WTC11 (cell line): ENCODE measurements around the gene SLC25A10. TPM values are rescaled to one million over a fixed set of nuclear protein-coding genes. Genes with fewer than 3 reads are reported as not detected.

Source experiments
- ATAC-seq: fragments of 200-7000 bp; cut with Tn5 transposase; 2 replicates; pipeline ENCODE4 v1.10.0; 2021; ENCODE audit warnings: mild to moderate bottlenecking, moderate library complexity
- CTCF ChIA-PET: fragments of 300-600 bp; sonication (Branson Sonifier 250); formaldehyde crosslinking; loops from one replicate; lab custom pipeline; 2021; ENCODE audit warnings: antibody characterized with exemption; lab: Charles Lee
- POLR2A ChIA-PET: fragments of 350-600 bp; sonication (Branson Sonifier 250); formaldehyde crosslinking; loops from one replicate; lab custom pipeline; 2021; ENCODE audit warnings: antibody characterized with exemption; lab: Charles Lee
- DNase-seq: peaks from one replicate; pipeline ENCODE4 v3.0.0; 2021; ENCODE audit warnings: low spot score
- H3K27ac Mint-ChIP-seq: 2 replicates; pipeline ENCODE4 v1.8.0; 2021; ENCODE audit warnings: mixed read lengths
- H3K27me3 Mint-ChIP-seq: 2 replicates; pipeline ENCODE4 v1.8.0; 2021; ENCODE audit warnings: low read depth, mild to moderate bottlenecking, moderate library complexity, mixed read lengths
- H3K36me3 Mint-ChIP-seq: 2 replicates; pipeline ENCODE4 v1.8.0; 2021; ENCODE audit warnings: mixed read lengths
- H3K4me1 Mint-ChIP-seq: 2 replicates; pipeline ENCODE4 v1.8.0; 2022; ENCODE audit warnings: mixed read lengths
- H3K4me3 Mint-ChIP-seq: 2 replicates; pipeline ENCODE4 v1.8.0; 2021; ENCODE audit warnings: mild to moderate bottlenecking, moderate library complexity, mixed read lengths
- H3K9me3 Mint-ChIP-seq: 2 replicates; pipeline ENCODE4 v1.8.0; 2021; ENCODE audit warnings: mixed read lengths
- AR ChIP-seq: fragments of 250-450 bp; sonication (Bioruptor Pico); IDR thresholded peaks from 2 replicates; pipeline ENCODE4 v1.9.0; 2021; ENCODE audit warnings: mild to moderate bottlenecking
- CREM ChIP-seq: sonication (generic); formaldehyde crosslinking; IDR thresholded peaks from 2 replicates; pipeline ENCODE4 v1.8.1; 2022; ENCODE audit warnings: mild to moderate bottlenecking, missing genetic modification reagents, moderate library complexity
- E2F5 ChIP-seq: sonication (generic); formaldehyde crosslinking; IDR thresholded peaks from 2 replicates; pipeline ENCODE4 v1.8.1; 2022; ENCODE audit warnings: mild to moderate bottlenecking, moderate library complexity, missing genetic modification reagents
- FOXK1 ChIP-seq: sonication (generic); formaldehyde crosslinking; IDR thresholded peaks from 2 replicates; pipeline ENCODE4 v1.8.0; 2022; ENCODE audit warnings: mild to moderate bottlenecking, moderate library complexity, missing genetic modification reagents
- FOXP4 ChIP-seq: sonication (generic); formaldehyde crosslinking; IDR thresholded peaks from 2 replicates; pipeline ENCODE4 v1.8.0; 2022; ENCODE audit warnings: mild to moderate bottlenecking, missing genetic modification reagents
- IRF1 ChIP-seq: sonication (generic); formaldehyde crosslinking; IDR thresholded peaks from 2 replicates; pipeline ENCODE4 v1.8.0; 2023; ENCODE audit warnings: missing genetic modification reagents
- NR2C2 ChIP-seq: sonication (generic); formaldehyde crosslinking; IDR thresholded peaks from 2 replicates; pipeline ENCODE4 v1.8.0; 2022; ENCODE audit warnings: mild to moderate bottlenecking, missing genetic modification reagents
- PRRX2 ChIP-seq: fragments of 250-450 bp; sonication (Bioruptor Pico); IDR thresholded peaks from 2 replicates; pipeline ENCODE4 v1.8.0; 2021; ENCODE audit warnings: mild to moderate bottlenecking
- STAT6 ChIP-seq: sonication (generic); formaldehyde crosslinking; conservative IDR thresholded peaks from 2 replicates; pipeline ENCODE4 v1.8.1; 2023; ENCODE audit warnings: mild to moderate bottlenecking, low read depth, missing genetic modification reagents, moderate library complexity
- TEAD1 ChIP-seq: sonication (generic); formaldehyde crosslinking; IDR thresholded peaks from 2 replicates; pipeline ENCODE4 v1.8.0; 2022; ENCODE audit warnings: mild to moderate bottlenecking, missing genetic modification reagents
- TP53 ChIP-seq: sonication (generic); formaldehyde crosslinking; IDR thresholded peaks from 2 replicates; pipeline ENCODE4 v1.8.1; 2023; ENCODE audit warnings: mild to moderate bottlenecking, missing genetic modification reagents
- USF2 ChIP-seq: sonication (generic); formaldehyde crosslinking; IDR thresholded peaks from 2 replicates; pipeline ENCODE4 v1.8.1; 2023; ENCODE audit warnings: mild to moderate bottlenecking, missing genetic modification reagents, moderate library complexity
- ZNF121 ChIP-seq: sonication (generic); formaldehyde crosslinking; IDR thresholded peaks from 2 replicates; pipeline ENCODE4 v1.8.0; 2023; ENCODE audit warnings: missing genetic modification reagents
- ZNF671 ChIP-seq: fragments of 250-450 bp; sonication (Bioruptor Pico); IDR thresholded peaks from 2 replicates; pipeline ENCODE4 v1.8.0; 2021; ENCODE audit warnings: mild to moderate bottlenecking
- total RNA-seq: library from RNA; stranded (reverse); gene quantifications from 3 replicates; pipeline ENCODE4 v1.2.3, GENCODE V29; 2021

Gene SLC25A10
- total RNA-seq, 1 experiment from 2014 or later = 38.7 TPM

GRCh38 chr17:81690549-81690948, 21.5 kb upstream of the SLC25A10 start:
- no peak for DNase-seq
- Mint-ChIP-seq H3K27me3 (no peaks in the 10 kb centered on the region), H3K9me3 (no peaks in the 10 kb centered on the region), H3K4me1 (no peaks in the 10 kb centered on the region), H3K27ac (no peak overlapping the region), H3K36me3 (peaks cover 36% of the 10 kb centered on the region), H3K4me3 (no peak overlapping the region)
- POLR2A ChIA-PET = no interaction called here
- CTCF ChIA-PET = no interaction called here
- TF ChIP-seq E2F5 (CRISPR knock-in tag) (no peak), FOXP4 (CRISPR knock-in tag) (no peak)
- ATAC-seq = no peak

GRCh38 chr17:81691196-81691595, 20.9 kb upstream of the SLC25A10 start:
- Mint-ChIP-seq H3K36me3 (peaks cover 31% of the 10 kb centered on the region), H3K4me1 (no peaks in the 10 kb centered on the region), H3K27me3 (no peaks in the 10 kb centered on the region), H3K4me3 (no peak overlapping the region), H3K27ac (no peak overlapping the region), H3K9me3 (no peaks in the 10 kb centered on the region)
- ATAC-seq = no peak
- CTCF ChIA-PET = no interaction called here
- TF ChIP-seq TEAD1 (CRISPR knock-in tag) (no peak), CREM (CRISPR knock-in tag) (no peak)
- POLR2A ChIA-PET = no interaction called here
- no peak for DNase-seq

GRCh38 chr17:81691608-81692007, 20.5 kb upstream of the SLC25A10 start:
- no peaks in the 10 kb centered on the region for H3K9me3 Mint-ChIP-seq
- DNase-seq = no peak
- ATAC-seq = no peak
- H3K4me1 Mint-ChIP-seq = no peaks in the 10 kb centered on the region
- H3K27ac Mint-ChIP-seq = no peak overlapping the region
- no peak overlapping the region for H3K4me3 Mint-ChIP-seq
- no peaks in the 10 kb centered on the region for H3K27me3 Mint-ChIP-seq
- CTCF ChIA-PET = no interaction called here
- H3K36me3 Mint-ChIP-seq = peaks cover 28% of the 10 kb centered on the region
- no peak for TF ChIP-seq STAT6
- TF ChIP-seq TP53 (CRISPR knock-in tag) = no peak
- no peak for TF ChIP-seq IRF1 (CRISPR knock-in tag)
- no peak for TF ChIP-seq ZNF671 (CRISPR knock-in tag)
- TF ChIP-seq FOXK1 (CRISPR knock-in tag) = no peak
- TF ChIP-seq PRRX2 (CRISPR knock-in tag) = no peak
- no peak for TF ChIP-seq NR2C2 (CRISPR knock-in tag)
- no peak for TF ChIP-seq USF2
- TF ChIP-seq AR (CRISPR knock-in tag) = no peak
- no peak for TF ChIP-seq ZNF121 (CRISPR knock-in tag)
- TF ChIP-seq, all 79 proteins: peak for 0
- POLR2A ChIA-PET = no interaction called here
